ENCODE results near the gene SV2C.
"Not testable (repeated sequence)": the region's sequence is repeated elsewhere in the genome, so short reads cannot be mapped to it uniquely, and the experiment has no call there.

The SV2C gene, protein sequence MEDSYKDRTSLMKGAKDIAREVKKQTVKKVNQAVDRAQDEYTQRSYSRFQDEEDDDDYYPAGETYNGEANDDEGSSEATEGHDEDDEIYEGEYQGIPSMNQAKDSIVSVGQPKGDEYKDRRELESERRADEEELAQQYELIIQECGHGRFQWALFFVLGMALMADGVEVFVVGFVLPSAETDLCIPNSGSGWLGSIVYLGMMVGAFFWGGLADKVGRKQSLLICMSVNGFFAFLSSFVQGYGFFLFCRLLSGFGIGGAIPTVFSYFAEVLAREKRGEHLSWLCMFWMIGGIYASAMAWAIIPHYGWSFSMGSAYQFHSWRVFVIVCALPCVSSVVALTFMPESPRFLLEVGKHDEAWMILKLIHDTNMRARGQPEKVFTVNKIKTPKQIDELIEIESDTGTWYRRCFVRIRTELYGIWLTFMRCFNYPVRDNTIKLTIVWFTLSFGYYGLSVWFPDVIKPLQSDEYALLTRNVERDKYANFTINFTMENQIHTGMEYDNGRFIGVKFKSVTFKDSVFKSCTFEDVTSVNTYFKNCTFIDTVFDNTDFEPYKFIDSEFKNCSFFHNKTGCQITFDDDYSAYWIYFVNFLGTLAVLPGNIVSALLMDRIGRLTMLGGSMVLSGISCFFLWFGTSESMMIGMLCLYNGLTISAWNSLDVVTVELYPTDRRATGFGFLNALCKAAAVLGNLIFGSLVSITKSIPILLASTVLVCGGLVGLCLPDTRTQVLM

DNA sequence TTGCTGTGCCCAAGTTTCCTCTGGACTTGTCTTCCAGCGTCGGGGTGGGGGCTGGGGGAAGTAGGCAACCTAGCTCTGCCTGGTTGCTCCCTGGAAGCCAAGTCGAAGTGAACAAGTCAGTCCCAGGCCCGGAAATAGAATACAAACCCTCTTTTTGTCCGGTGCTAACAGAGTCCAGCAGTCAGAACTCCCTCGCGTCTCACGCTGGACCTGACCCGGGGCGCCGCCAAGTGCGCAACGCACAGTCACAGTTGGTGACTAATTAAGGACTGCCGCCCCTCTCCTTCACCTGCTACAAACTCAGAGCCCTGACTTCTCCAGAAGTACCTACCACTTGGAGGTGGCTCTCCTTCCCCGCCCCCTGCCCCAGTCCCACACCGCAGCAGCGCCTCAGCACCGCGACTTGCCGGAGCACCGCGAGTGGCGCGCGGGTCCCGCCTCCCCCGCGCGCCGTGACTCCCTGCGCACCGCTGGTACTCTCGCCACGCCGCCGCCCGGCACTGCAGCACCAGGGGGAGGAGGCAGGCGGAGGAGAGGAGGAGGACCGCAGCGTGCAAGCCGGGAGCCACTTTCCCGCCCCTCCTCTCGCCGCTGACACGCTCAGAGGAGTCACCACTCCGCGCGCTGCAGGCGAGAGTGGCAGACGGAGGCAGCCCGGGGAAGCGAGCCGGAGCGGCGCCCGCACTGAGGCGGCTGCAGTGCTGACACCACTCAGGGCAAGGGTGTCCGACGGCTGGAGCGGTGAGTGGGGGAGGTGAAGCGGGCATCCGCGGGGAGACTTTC lies at the start of gene SV2C:
TSS of gene SV2C (plus strand) at position 612 of the 783 bp plus-strand sequence. CDS start 48,368 bp downstream, outside the sequence.
- DNase-seq: no peak

DNA sequence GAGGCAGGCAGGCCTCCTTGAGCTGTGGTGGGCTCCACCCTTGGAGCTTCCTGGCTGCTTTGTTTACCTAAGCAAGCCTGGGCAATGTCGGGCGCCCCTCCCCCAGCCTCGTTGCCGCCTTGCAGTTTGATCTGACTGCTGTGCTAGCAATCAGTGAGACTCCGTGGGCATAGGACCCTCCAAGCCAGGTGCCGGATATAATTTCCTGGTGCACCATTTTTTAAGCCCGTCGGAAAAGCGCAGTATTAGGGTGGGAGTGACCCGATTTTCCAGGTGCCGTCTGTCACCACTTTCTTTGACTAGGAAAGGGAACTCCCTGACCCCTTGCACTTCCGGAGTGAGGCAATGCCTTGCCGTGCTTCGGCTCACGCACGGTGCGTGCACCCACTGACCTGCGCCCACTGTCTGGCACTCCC lies 45.4 kb upstream of the SV2C start:
- not testable (repeated sequence) for DNase-seq

DNA sequence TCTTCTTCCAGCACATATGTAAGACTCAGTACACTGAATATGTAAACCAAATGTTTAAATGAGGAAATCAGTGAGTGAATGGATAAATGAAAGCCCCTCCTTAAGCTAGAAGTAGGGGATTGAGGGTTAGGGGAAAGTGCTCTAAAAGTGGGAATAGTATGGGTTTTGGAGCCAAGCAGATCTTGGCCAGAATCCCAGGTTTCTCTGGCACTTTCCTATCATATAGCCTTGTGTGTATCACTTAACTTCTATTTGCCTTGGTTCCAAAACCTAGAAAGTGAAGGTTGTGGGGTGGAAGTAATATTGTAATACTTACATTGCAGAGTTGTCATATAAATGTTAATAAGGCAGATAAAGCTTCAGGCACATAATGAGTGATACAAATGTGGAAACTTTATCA lies 45.0 kb upstream of the SV2C start:
- DNase-seq: no peak

DNA sequence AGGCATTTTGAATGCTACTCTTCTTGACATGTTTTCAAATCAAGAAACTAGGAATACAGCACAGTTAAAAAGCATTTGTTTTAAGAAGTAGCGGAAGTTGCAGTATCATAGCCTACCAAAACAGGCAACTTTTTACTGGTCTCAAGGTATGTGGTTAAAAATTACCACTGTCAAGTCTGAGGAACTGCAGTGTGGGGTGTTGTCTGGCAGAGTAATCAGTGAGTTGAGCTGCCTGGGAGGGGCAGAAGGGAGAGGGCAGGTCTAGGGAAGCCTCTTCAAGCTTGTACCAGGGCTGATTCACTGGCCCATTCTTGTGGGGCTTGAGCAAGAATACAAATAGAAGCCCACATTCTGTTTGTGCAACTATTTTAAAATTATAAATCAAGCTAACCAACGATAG lies 42.4 kb upstream of the SV2C start:
- no peak for DNase-seq

GRCh38 chr5:76041863-76042262 lies 41.3 kb upstream of the SV2C start:
- DNase-seq: no peak

GRCh38 chr5:76046741-76047140 lies 36.4 kb upstream of the SV2C start:
- no peak for DNase-seq

DNA sequence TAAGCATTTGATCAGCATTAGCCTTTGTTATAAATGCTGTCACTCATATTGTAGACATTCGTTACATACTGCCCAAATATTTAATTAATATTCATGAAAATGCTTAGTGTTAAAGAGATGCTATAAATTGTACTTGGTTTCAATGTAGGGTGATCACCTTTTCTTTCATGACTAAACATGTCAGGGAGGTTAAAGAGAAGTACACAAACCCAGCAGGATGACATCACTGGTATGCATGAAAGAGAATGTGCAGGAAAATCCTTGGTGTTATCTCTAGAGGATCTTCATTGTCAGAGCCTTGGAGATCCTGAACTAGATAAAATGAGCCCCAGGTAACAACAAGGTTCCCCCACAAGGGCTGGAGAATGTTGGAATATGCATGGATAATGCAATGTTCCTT lies 33.0 kb upstream of the SV2C start:
- DNase-seq: no peak

- DNase-seq: no peak
Observed at GRCh38 chr5:76062502-76063041, 20.6 kb upstream of the SV2C start.

GRCh38 chr5:76065258-76065657 lies 17.9 kb upstream of the SV2C start:
- no peak for DNase-seq

- no peak for DNase-seq
Observed at GRCh38 chr5:76069061-76069735, 14.0 kb upstream of the SV2C start.

DNA sequence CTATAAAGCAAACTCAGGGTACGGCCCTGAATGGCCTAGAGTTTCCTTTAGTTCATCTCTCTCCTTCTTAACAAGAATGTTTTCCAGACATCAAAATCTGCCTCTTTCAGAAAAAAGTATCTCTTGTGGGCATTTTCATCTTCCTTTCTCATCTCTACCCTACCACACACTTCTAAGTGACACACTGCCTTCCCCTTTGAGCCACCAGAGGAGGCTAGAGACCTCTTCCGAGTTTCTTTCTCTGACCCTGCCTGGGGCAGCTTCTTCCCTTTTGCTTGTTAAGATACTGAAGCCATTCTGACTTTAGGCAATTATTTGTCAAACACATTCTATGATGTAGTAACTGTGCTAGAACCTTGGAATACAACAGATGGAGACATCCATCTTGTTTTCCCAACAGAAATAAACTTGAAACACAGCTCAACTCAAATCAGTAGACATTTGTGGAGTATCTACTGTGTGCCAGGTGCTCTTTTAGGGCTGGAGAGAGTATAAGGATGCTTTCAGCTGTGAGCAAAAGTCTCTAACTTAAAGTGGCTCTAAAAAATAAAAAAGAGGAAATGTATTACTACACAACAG lies 8.6 kb upstream of the SV2C start:
- no peak for DNase-seq

GRCh38 chr5:76081811-76082771 lies 1.1 kb upstream of the SV2C start:
- no peak for DNase-seq

DNA sequence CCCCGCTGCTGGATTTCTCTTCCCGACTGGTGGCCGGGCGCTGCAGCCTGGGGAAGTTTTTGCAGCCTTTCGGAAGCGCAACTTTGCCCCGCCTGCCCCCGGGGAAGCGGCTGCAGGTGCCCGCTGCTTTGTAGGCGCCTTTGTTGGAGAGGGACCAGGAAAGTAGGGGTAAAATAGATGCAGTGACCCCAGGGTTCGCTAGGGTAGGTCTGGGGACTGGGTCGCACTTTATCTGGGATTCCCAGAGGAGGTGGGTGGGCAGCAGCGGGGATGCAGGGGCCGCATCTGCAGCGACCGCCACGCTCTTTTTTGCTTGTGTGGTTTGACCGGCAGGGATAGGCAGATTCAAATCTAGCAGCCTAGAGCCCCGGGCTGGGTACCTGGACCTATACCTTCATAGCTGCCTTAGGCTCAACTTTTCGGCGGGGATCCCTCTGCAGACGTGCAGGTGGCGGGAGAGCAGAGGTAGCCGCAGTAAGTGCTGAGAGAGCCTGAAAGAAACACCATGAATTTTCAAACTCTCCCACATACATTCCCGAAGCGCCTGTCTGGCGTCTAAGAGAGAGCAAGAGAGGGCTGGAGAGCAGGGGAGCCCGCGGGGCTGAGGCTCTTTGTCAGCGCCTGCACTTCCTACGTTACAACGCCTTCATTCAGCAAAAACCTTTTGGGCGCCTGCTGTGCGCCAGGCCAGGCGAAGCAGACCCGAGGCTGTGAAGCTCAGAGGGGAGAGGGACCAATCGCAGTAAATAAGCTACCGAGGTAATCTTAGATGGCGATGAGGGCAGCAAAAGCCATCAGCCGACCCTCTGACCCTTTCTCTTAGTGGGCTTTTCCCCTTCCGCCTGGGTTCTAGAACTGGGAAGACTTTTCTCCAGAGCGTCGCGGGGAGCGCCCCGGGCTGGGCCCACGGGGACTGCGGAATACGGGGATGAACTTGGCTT lies 642 bp downstream of the SV2C start:
- DNase-seq: no peak

DNA sequence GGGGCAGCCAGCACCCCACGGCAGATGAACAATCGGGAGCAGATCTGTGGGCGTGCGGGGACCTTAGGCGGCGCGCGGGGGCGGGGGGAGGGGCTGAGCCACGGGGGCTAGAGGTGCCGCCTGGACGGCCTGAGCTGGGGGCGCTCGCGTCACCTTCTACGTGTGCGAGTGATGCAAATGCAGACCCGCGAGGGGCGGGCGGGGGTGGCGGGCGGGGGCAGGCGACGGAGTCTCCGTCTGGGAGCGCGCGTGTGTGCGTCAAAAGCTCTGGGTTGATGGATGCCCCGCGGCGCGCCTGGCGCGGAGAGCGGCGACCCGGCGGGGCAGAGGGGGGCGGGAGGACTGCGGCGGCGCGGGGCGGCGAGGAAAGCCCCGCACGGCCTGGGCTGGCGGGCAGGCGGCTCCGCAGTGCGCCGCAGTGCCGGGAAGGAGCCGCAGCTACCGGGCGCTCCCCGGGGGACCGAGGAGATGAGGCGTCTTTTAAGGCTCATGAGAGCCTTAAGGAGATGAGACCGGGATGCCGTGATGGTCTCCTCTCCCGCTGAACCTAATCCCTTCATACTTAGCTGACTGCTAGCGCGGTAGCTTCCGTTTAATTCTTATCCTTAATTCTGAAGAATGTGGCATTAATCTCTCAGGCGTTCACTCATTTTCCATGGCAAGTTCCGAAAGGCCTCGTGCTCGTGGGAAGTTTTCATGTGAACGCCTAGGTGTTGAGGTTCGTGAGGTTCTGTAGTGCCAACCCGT lies 1.5 kb downstream of the SV2C start:
- no peak for DNase-seq

DNA sequence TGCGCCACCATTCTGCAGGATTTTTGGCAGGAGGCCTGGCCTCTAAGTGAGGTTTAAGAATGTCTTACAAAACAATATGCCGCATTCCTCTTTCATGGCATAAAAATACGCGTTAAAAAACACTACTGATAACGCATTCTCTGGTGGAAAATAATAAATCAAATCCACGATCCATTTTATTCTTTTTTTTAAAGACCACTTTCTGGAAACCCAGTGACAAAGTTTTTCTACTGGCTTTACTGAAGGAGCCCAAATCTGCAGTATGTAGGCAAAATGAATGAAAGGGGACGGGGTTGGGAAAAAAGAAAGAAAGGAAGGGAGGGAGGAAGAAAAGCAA lies 2.0 kb downstream of the SV2C start:
- no peak for DNase-seq

DNA sequence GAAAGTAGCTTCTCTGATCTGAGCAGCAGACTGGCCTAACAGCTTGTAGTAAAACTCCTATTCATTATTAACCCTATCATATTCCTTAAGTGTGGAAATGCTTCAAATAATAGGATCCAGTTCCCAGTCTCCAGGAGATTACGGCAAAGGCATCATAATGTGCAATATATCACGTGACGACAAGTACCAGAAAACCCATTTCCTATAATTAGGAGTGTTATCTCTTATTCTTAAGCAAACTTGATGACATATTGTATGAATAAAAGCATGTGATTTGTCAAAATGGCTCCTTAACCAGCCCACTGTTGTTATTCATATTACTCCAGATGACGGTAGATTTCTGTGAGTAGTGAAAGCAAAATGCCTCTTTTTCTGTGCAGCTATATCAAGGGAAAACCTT lies 2.9 kb downstream of the SV2C start:
- no peak for DNase-seq

DNA sequence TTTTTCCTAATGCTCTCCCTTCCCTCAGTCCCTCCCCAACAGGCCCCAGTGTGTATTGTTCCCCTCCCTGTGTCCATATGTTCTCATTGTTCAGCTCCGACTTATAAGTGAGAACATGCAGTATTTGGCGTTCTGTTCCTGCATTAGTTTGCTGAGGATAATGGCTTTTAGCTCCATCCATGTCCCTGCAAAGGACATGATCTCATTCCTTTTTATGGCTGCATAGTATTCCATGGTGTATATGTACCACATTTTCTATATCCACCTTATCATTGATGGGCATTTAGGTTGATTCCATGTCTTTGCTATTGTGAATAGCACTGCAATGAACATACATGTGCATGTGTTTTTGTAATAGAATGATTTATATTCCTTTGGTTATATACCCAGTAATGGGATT lies 6.0 kb downstream of the SV2C start:
- not testable (repeated sequence) for DNase-seq

GRCh38 chr5:76091351-76091750 lies 8.2 kb downstream of the SV2C start:
- no peak for DNase-seq

- no peak for DNase-seq
Observed at GRCh38 chr5:76099286-76099702, 16.1 kb downstream of the SV2C start.
